Osteoblast (primary cell): ENCODE measurements around the gene HRH2. TPM values are rescaled to one million over a fixed set of nuclear protein-coding genes. Genes with fewer than 3 reads are reported as not detected.

Experiments used
- DNase-seq: peaks from one replicate; pipeline ENCODE4 v3.0.0; 2011; ENCODE audit warnings: low spot score, mixed read lengths; ENCODE audit not compliant: insufficient read length; ENCODE audit errors: missing footprints
- H2AFZ ChIP-seq: 2 replicates; pipeline ENCODE4 v1.6.0; 2011; ENCODE audit warnings: mild to moderate bottlenecking, low read length
- H3K27ac ChIP-seq: 2 replicates; pipeline ENCODE4 v1.5.1; 2011; ENCODE audit warnings: mild to moderate bottlenecking, low read depth, low read length, moderate library complexity
- H3K27me3 ChIP-seq: 2 replicates; pipeline ENCODE4 v1.6.0; 2012; ENCODE audit warnings: mild to moderate bottlenecking, control low read depth, inconsistent platforms, low read length, moderate library complexity; ENCODE audit not compliant: insufficient read depth
- H3K36me3 ChIP-seq: 2 replicates; pipeline ENCODE4 v1.5.1; 2011; ENCODE audit warnings: mild to moderate bottlenecking, low read length, control low read depth, moderate library complexity; ENCODE audit not compliant: insufficient read depth
- H3K4me1 ChIP-seq: 2 replicates; pipeline ENCODE4 v1.5.1; 2011; ENCODE audit warnings: mild to moderate bottlenecking, low read length, control low read depth, moderate library complexity; ENCODE audit not compliant: insufficient read depth
- H3K4me2 ChIP-seq: 2 replicates; pipeline ENCODE4 v1.6.0; 2011; ENCODE audit warnings: mild to moderate bottlenecking, low read length; ENCODE audit not compliant: insufficient read depth
- H3K4me3 ChIP-seq: fragments of 200-600 bp; sonication (generic); 3 replicates; pipeline ENCODE4 v1.5.1; 2012; ENCODE audit warnings: mild to moderate bottlenecking, low read length, inconsistent platforms; ENCODE audit not compliant: insufficient read depth
- H3K79me2 ChIP-seq: 2 replicates; pipeline ENCODE4 v1.6.0; 2012; ENCODE audit warnings: mild to moderate bottlenecking, low read length, control low read depth, inconsistent platforms; ENCODE audit not compliant: insufficient read depth
- H3K9me3 ChIP-seq: 2 replicates; pipeline ENCODE4 v1.5.1; 2011; ENCODE audit warnings: low read depth, low read length, control low read depth
- H4K20me1 ChIP-seq: 2 replicates; pipeline ENCODE4 v1.6.0; 2012; ENCODE audit warnings: mild to moderate bottlenecking, low read length, control low read depth; ENCODE audit not compliant: insufficient read depth
- total RNA-seq: library from RNA; depleted of rRNA; stranded (reverse); fragments of >200 nt; gene quantifications from 2 replicates; pipeline ENCODE4 v1.2.3, GENCODE V29; 2012
- TF ChIP-seq, protein P1 (sequence below): IDR thresholded peaks from 2 replicates; pipeline ENCODE4 v1.5.1; 2011; ENCODE audit warnings: mild to moderate bottlenecking, low read depth, low read length, moderate library complexity; ENCODE audit errors: extremely low read depth

Gene HRH2
- total RNA-seq, 1 donor, result 0.36 TPM

- TF ChIP-seq, protein P1, sequence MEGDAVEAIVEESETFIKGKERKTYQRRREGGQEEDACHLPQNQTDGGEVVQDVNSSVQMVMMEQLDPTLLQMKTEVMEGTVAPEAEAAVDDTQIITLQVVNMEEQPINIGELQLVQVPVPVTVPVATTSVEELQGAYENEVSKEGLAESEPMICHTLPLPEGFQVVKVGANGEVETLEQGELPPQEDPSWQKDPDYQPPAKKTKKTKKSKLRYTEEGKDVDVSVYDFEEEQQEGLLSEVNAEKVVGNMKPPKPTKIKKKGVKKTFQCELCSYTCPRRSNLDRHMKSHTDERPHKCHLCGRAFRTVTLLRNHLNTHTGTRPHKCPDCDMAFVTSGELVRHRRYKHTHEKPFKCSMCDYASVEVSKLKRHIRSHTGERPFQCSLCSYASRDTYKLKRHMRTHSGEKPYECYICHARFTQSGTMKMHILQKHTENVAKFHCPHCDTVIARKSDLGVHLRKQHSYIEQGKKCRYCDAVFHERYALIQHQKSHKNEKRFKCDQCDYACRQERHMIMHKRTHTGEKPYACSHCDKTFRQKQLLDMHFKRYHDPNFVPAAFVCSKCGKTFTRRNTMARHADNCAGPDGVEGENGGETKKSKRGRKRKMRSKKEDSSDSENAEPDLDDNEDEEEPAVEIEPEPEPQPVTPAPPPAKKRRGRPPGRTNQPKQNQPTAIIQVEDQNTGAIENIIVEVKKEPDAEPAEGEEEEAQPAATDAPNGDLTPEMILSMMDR, result no peak
- no peak overlapping the region for H3K4me3 ChIP-seq
Observed at GRCh38 chr5:175629261-175629660, 28.6 kb upstream of the HRH2 start.

GRCh38 chr5:175629793-175630192 lies 28.1 kb upstream of the HRH2 start:
- no peaks in the 10 kb centered on the region for H4K20me1 ChIP-seq
- no peaks in the 10 kb centered on the region for H3K27me3 ChIP-seq
- TF ChIP-seq, protein P1, result no peak
- H3K4me2 ChIP-seq, result no peak overlapping the region
- no peak overlapping the region for H3K27ac ChIP-seq
- H3K4me3 ChIP-seq, result no peak overlapping the region
- H3K79me2 ChIP-seq, result no peaks in the 10 kb centered on the region
- H2AFZ ChIP-seq, result no peak overlapping the region
- no peaks in the 10 kb centered on the region for H3K9me3 ChIP-seq
- no peaks in the 10 kb centered on the region for H3K36me3 ChIP-seq
- no peaks in the 10 kb centered on the region for H3K4me1 ChIP-seq
- no peak for DNase-seq

More at GRCh38 chr5:175629261-175629660, 28.6 kb upstream of the HRH2 start:
- no peaks in the 10 kb centered on the region for H4K20me1 ChIP-seq
- no peaks in the 10 kb centered on the region for H3K9me3 ChIP-seq
- no peaks in the 10 kb centered on the region for H3K36me3 ChIP-seq
- H3K27ac ChIP-seq, result no peak overlapping the region
- no peaks in the 10 kb centered on the region for H3K27me3 ChIP-seq
- DNase-seq, result no peak
- no peaks in the 10 kb centered on the region for H3K79me2 ChIP-seq
- no peak overlapping the region for H3K4me2 ChIP-seq
- H2AFZ ChIP-seq, result no peak overlapping the region
- no peaks in the 10 kb centered on the region for H3K4me1 ChIP-seq

DNA sequence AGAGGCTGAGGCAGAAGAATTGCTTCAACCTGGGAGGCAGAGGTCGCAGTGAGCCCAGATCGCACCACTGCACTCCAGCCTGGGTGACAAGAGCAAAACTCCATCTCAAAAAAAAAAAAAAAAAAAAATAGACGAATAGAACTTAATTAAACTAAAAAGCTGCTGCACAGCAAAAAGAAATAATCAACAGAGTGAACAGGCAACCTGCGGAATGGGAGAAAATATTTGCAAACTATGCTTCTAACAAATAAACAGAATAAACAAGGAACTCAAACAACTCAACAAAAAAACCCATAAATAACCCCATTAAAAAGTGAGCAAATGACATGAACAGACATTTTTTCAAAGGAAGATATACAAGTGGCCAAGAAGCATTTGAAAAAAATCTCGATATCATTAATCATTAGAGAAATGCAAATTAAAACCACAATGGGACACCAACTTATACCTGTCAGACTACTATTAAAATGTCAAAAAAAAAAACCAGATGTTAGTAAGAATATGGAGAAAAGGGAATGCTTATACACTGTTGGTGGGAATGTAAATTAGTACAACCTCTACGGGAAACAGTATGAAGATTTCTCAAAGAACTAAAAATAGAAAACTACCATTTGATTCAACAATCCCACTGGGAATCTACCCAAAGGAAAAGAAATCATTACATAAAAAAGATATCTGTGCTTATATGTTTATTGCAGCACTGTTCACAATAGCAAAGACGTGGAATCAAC lies 21.9 kb upstream of the HRH2 start:
- Histone ChIP-seq H3K79me2 (no peaks in the 10 kb centered on the region), H3K27me3 (no peaks in the 10 kb centered on the region), H3K4me1 (no peaks in the 10 kb centered on the region), H3K4me3 (no peak overlapping the region), H3K4me2 (no peak overlapping the region), H4K20me1 (no peaks in the 10 kb centered on the region), H3K9me3 (no peaks in the 10 kb centered on the region), H3K36me3 (no peaks in the 10 kb centered on the region), H2AFZ (no peak overlapping the region), H3K27ac (no peak overlapping the region)
- TF ChIP-seq, protein P1, result no peak
- DNase-seq, result no peak

GRCh38 chr5:175638305-175638704 lies 19.6 kb upstream of the HRH2 start:
- Histone ChIP-seq H3K79me2 (no peaks in the 10 kb centered on the region), H3K4me2 (no peak overlapping the region), H3K9me3 (no peaks in the 10 kb centered on the region), H3K27me3 (no peaks in the 10 kb centered on the region), H3K4me3 (no peak overlapping the region), H3K4me1 (no peaks in the 10 kb centered on the region), H4K20me1 (no peaks in the 10 kb centered on the region), H3K27ac (no peak overlapping the region), H3K36me3 (no peaks in the 10 kb centered on the region), H2AFZ (no peak overlapping the region)
- TF ChIP-seq, protein P1, result no peak
- DNase-seq, result no peak
